ENCODE measurements around the gene ROBO1.

GRCh38 chr3:79418855-79419621 is 348.8 kb downstream of the ROBO1 start:
- TF ChIP-seq CTCF (IDR thresholded peaks at IDR 0.05; ENCODE audit: extremely low read depth in 1 of 2, insufficient read depth in 1 of 2, low read depth in 1 of 2, low read length in 2 of 2) (no peak), POLR2AphosphoS5 (IDR thresholded peaks at IDR 0.05; ENCODE audit: insufficient read depth, low read depth, low read length) (no peak), POLR2A (IDR thresholded peaks at IDR 0.05; ENCODE audit: low read depth, low read length) (no peak), JUN (IDR thresholded peaks at IDR 0.05; ENCODE audit: borderline replicate concordance, insufficient read depth, insufficient read length, low read depth) (no peak), MAX (IDR thresholded peaks at IDR 0.05; ENCODE audit: insufficient read depth, insufficient read length) (no peak), MYC (IDR thresholded peaks at IDR 0.05; ENCODE audit: low read depth, low read length) (no peak), EZH2 (IDR thresholded peaks at IDR 0.05; ENCODE audit: borderline replicate concordance, low read depth, low read length, severe bottlenecking) (no peak), FOS (IDR thresholded peaks at IDR 0.05; ENCODE audit: borderline replicate concordance, insufficient read depth, low read length) (no peak), GATA2 (IDR thresholded peaks at IDR 0.05; ENCODE audit: insufficient read depth, insufficient read length, low read depth, low read length) (no peak)

All from endothelial cell of umbilical vein (primary cell).